Activated naive CD4-positive, alpha-beta T cell treated with anti-CD3 and anti-CD28 coated beads for 36 hours (primary cell): ENCODE measurements around the gene PRICKLE4. TPM values are rescaled to one million over a fixed set of nuclear protein-coding genes. Genes with fewer than 3 reads are reported as not detected.

Experiments used
- total RNA-seq, 2 experiments: library from RNA; stranded (reverse); gene quantifications; one replicate each; pipeline ENCODE4 v1.2.3, GENCODE V29; 2021

PRICKLE4 gene
- total RNA-seq, 2 experiments from 2014 or later, result 0.52 TPM; not detected in 1

Other genes with a start within 250 kb of the PRICKLE4 start
- gene FOXP4, start 234.4 kb upstream of the PRICKLE4 start, total RNA-seq, result 10 to 100 TPM; 15.9 to 16.0 TPM
- gene MDFI, start 142.3 kb upstream of the PRICKLE4 start, total RNA-seq, result not detected
- 1 to 10 TPM; 5.7 to 7.9 TPM for gene TFEB, start 45.2 kb upstream of the PRICKLE4 start, total RNA-seq
- gene PGC, start 33.4 kb upstream of the PRICKLE4 start, total RNA-seq, result not detected
- 1 to 10 TPM; 4.0 to 4.2 TPM for gene FRS3, start 882 bp upstream of the PRICKLE4 start, total RNA-seq
- gene TOMM6, start 6.9 kb downstream of the PRICKLE4 start, total RNA-seq, result 100 to 1,000 TPM; 285 to 299 TPM
- 1 to 10 TPM; 8.3 to 8.4 TPM for gene USP49, start 114.6 kb downstream of the PRICKLE4 start, total RNA-seq
- 10 to 100 TPM; 24.0 to 27.4 TPM for gene MED20, start 140.4 kb downstream of the PRICKLE4 start, total RNA-seq
- 10 to 100 TPM; 49.8 TPM for gene BYSL, start 140.7 kb downstream of the PRICKLE4 start, total RNA-seq
- gene CCND3, start 161.0 kb downstream of the PRICKLE4 start, total RNA-seq, result 1,000 to 10,000 TPM; 1,152 to 1,165 TPM